Uterus (tissue), 4 donors: ENCODE data around the gene NCOA3. TPM values are rescaled to one million over a fixed set of nuclear protein-coding genes. Genes with fewer than 3 reads are reported as not detected.
"Not testable (repeated sequence)": the region's sequence is repeated elsewhere in the genome, so short reads cannot be mapped to it uniquely, and the experiment has no call there.

Experiments
- DNase-seq, 2 donors: peaks; one replicate each; pipeline ENCODE4 v3.0.0-alpha.2; 2019 to 2020
- H3K27ac ChIP-seq, 2 donors: fragments of 200-600 bp; sonication (generic); 1 replicate in 1 of 2; 2 replicates in 1 of 2; pipeline ENCODE4 v1.5.1; 2016 to 2018
- H3K27me3 ChIP-seq, 2 donors: fragments of 200-600 bp; sonication (generic); one replicate each; pipeline ENCODE4 v1.5.1; 2018 to 2019; ENCODE audit warnings: control low read depth in 1 of 2
- H3K36me3 ChIP-seq, 2 donors: fragments of 200-600 bp; sonication (generic); one replicate each; pipeline ENCODE4 v1.5.1; 2019; ENCODE audit warnings: control low read depth in 1 of 2
- H3K4me1 ChIP-seq, 2 donors: fragments of 200-600 bp; sonication (generic); one replicate each; pipeline ENCODE4 v1.5.1; 2018 to 2019; ENCODE audit warnings: control low read depth in 1 of 2
- H3K4me3 ChIP-seq, 2 donors: fragments of 200-600 bp; sonication (generic); 1 replicate in 1 of 2; 2 replicates in 1 of 2; pipeline ENCODE4 v1.5.1; 2018 to 2019; ENCODE audit warnings: mild to moderate bottlenecking in 1 of 2
- H3K9me3 ChIP-seq, 2 donors: fragments of 200-600 bp; sonication (generic); one replicate each; pipeline ENCODE4 v1.5.1; 2019; ENCODE audit warnings: control low read depth in 1 of 2
- CTCF ChIP-seq, 4 experiments: fragments of 200-600 bp in 2 of 4; fragments of 450-650 bp in 2 of 4; sonication (generic) in 2 of 4; IDR thresholded peaks; one replicate each; pipeline ENCODE4 v1.5.1; 2016 to 2019; ENCODE audit warnings: antibody characterized with exemption in 4 of 4, mild to moderate bottlenecking in 2 of 4, moderate library complexity in 1 of 4
- POLR2A ChIP-seq, 2 donors: fragments of 450-650 bp; IDR thresholded peaks; one replicate each; pipeline ENCODE4 v1.6.1; 2016; ENCODE audit warnings: antibody characterized with exemption in 2 of 2, mild to moderate bottlenecking in 1 of 2, moderate library complexity in 1 of 2
- intact Hi-C: fragments of 100-400 bp; cut with DNase I; formaldehyde crosslinking; loops from one replicate; pipeline ENCODE4 v1.15.1; 2023; ENCODE audit warnings: low total_unique reads
- total RNA-seq, 4 donors: library from RNA; depleted of rRNA in 3 of 4; stranded (reverse); fragments of >200 nt in 3 of 4; gene quantifications; one replicate each; pipeline versions ENCODE4 v1.1.0 to v1.2.4, GENCODE V29; 2014 to 2023
- donor health status: DM: yes; HTN: yes; CAD: no.

Gene NCOA3
- total RNA-seq, 4 donors from 2014 or later = 27.9 to 59.2 (median 44.2) TPM

- H3K27ac ChIP-seq = peak overlapping the region; percentile 58 to 82
- TF ChIP-seq CTCF (IDR thresholded peaks at IDR 0.05) = no peak
- no peak for TF ChIP-seq POLR2A (IDR thresholded peaks at IDR 0.05)
- DNase-seq = peak; percentile 90 to 92
- H3K27me3 ChIP-seq = no peaks in the 10 kb centered on the region
- intact Hi-C loops = no loop called here
- no peaks in the 10 kb centered on the region for H3K4me1 ChIP-seq
- H3K36me3 ChIP-seq = no peaks in the 10 kb centered on the region
- H3K4me3 ChIP-seq = no peak overlapping the region
- H3K9me3 ChIP-seq = no peaks in the 10 kb centered on the region
These were observed 8.3 kb upstream of the NCOA3 start for GRCh38 chr20:47493175-47493962.

GRCh38 chr20:47493963-47494293 lies 7.8 kb upstream of the NCOA3 start:
- no peaks in the 10 kb centered on the region for H3K36me3 ChIP-seq
- no peak overlapping the region for H3K4me3 ChIP-seq
- H3K27ac ChIP-seq = peak overlapping the region; percentile 58 to 82
- no peaks in the 10 kb centered on the region for H3K27me3 ChIP-seq
- no peak for DNase-seq
- TF ChIP-seq CTCF (IDR thresholded peaks at IDR 0.05) (no peak), POLR2A (IDR thresholded peaks at IDR 0.05) (no peak)
- no peaks in the 10 kb centered on the region for H3K4me1 ChIP-seq
- no peaks in the 10 kb centered on the region for H3K9me3 ChIP-seq
- intact Hi-C loops = no loop called here

GRCh38 chr20:47494606-47495005 lies 7.1 kb upstream of the NCOA3 start:
- H3K4me3 ChIP-seq, H3K27me3 ChIP-seq, intact Hi-C loops, H3K36me3 ChIP-seq, H3K4me1 ChIP-seq, H3K9me3 ChIP-seq, DNase-seq, H3K27ac ChIP-seq: not testable (repeated sequence)

- no peaks in the 10 kb centered on the region for H3K36me3 ChIP-seq
- no peaks in the 10 kb centered on the region for H3K27me3 ChIP-seq
- H3K4me1 ChIP-seq = no peaks in the 10 kb centered on the region
- no peak overlapping the region for H3K27ac ChIP-seq
- TF ChIP-seq POLR2A (IDR thresholded peaks at IDR 0.05) (no peak), CTCF (IDR thresholded peaks at IDR 0.05) (no peak)
- DNase-seq = no peak
- H3K9me3 ChIP-seq = no peaks in the 10 kb centered on the region
- intact Hi-C loops = no loop called here
- H3K4me3 ChIP-seq = no peak overlapping the region
These were observed 5.6 kb upstream of the NCOA3 start for GRCh38 chr20:47496118-47496517.

GRCh38 chr20:47498606-47499005 lies 3.1 kb upstream of the NCOA3 start:
- no peak overlapping the region for H3K27ac ChIP-seq
- DNase-seq = no peak
- H3K27me3 ChIP-seq = no peaks in the 10 kb centered on the region
- H3K4me1 ChIP-seq = peaks cover 0 to 4% of the 10 kb centered on the region in 2 donors
- TF ChIP-seq CTCF (IDR thresholded peaks at IDR 0.05) (no peak), POLR2A (IDR thresholded peaks at IDR 0.05) (no peak)
- intact Hi-C loops = no loop called here
- no peaks in the 10 kb centered on the region for H3K36me3 ChIP-seq
- H3K9me3 ChIP-seq = no peaks in the 10 kb centered on the region
- H3K4me3 ChIP-seq = no peak overlapping the region
